Immature natural killer cell (primary cell): ENCODE measurements around the gene OR6C70. TPM values are rescaled to one million over a fixed set of nuclear protein-coding genes. Genes with fewer than 3 reads are reported as not detected.
"Not testable (repeated sequence)": the region's sequence is repeated elsewhere in the genome, so short reads cannot be mapped to it uniquely, and the experiment has no call there.

Experiments
- DNase-seq, 3 donors: peaks; one replicate each; pipeline ENCODE4 v3.0.0; 2022; ENCODE audit warnings: mixed read lengths in 1 of 3
- H3K27ac Mint-ChIP-seq, 6 donors: one replicate each; pipeline ENCODE4 v1.8.0; 2020; ENCODE audit warnings: mixed read lengths in 6 of 6, mild to moderate bottlenecking in 5 of 6, inconsistent platforms in 4 of 6, moderate library complexity in 3 of 6
- H3K27me3 Mint-ChIP-seq, 3 donors: one replicate each; pipeline ENCODE4 v1.8.0; 2020 to 2021; ENCODE audit warnings: low read depth in 3 of 3, mild to moderate bottlenecking in 3 of 3, mixed read lengths in 3 of 3, moderate library complexity in 3 of 3, inconsistent platforms in 1 of 3
- H3K36me3 Mint-ChIP-seq, 3 donors: one replicate each; pipeline ENCODE4 v1.8.0; 2020; ENCODE audit warnings: mixed read lengths in 3 of 3, inconsistent platforms in 2 of 3, mild to moderate bottlenecking in 2 of 3
- H3K4me1 Mint-ChIP-seq, 2 donors: one replicate each; pipeline ENCODE4 v1.8.0; 2020; ENCODE audit warnings: inconsistent platforms in 2 of 2, mild to moderate bottlenecking in 2 of 2, mixed read lengths in 2 of 2, moderate library complexity in 1 of 2
- H3K4me3 Mint-ChIP-seq, 5 donors: one replicate each; pipeline ENCODE4 v1.8.0; 2020; ENCODE audit warnings: mild to moderate bottlenecking in 5 of 5, mixed read lengths in 5 of 5, inconsistent platforms in 3 of 5, moderate library complexity in 3 of 5
- H3K9me3 Mint-ChIP-seq, 6 donors: one replicate each; pipeline ENCODE4 v1.8.0; 2020; ENCODE audit warnings: mild to moderate bottlenecking in 6 of 6, mixed read lengths in 6 of 6, inconsistent platforms in 4 of 6, moderate library complexity in 3 of 6
- polyA plus RNA-seq, 3 donors: library from polyadenylated mRNA; unstranded; fragments of 300-500 nt; fragmentation: Illumina TruSeq; gene quantifications; one replicate each; pipeline ENCODE4 v1.2.3, GENCODE V29; 2021

The OR6C70 gene
- polyA plus RNA-seq, 3 donors from 2014 or later, result not detected

DNA sequence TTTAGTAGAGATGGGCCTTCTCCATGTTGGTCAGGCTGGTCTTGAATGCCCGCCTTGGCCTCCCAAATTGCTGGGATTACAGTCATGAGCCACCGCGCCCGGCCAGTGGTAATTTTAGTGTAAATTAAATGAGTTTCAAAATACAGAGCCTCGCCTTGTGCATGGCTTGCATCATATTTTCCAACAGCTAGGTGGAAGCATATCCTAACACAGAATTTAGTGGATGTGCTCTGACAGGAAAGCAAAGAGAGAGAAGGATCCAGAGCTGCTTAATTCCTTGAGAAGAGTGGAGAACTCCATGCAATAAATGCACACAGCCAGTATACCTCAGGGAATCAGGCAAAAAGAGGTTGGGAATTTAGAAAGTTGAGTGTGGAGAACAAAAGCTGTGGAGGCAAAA lies 23.6 kb downstream of the OR6C70 start:
- Mint-ChIP-seq H3K4me1 (no peaks in the 10 kb centered on the region), H3K4me3 (no peak overlapping the region), H3K36me3 (no peaks in the 10 kb centered on the region), H3K9me3 (peaks cover 0 to 13% (median 9%) of the 10 kb centered on the region in 6 donors), H3K27me3 (peaks cover 0 to 12% (median 2%) of the 10 kb centered on the region in 3 donors), H3K27ac (no peak overlapping the region)
- DNase-seq, result no peak

- Mint-ChIP-seq H3K4me1 (no peaks in the 10 kb centered on the region), H3K36me3 (peaks cover 0 to 3% (median 0%) of the 10 kb centered on the region in 3 donors), H3K27me3 (peaks cover 0 to 12% (median 4%) of the 10 kb centered on the region in 3 donors), H3K4me3 (no peak overlapping the region), H3K9me3 (peaks cover 6 to 23% (median 14%) of the 10 kb centered on the region in 6 donors), H3K27ac (no peak overlapping the region)
- no peak for DNase-seq
Measured at GRCh38 chr12:55445357-55445756, 24.6 kb downstream of the OR6C70 start.

DNA sequence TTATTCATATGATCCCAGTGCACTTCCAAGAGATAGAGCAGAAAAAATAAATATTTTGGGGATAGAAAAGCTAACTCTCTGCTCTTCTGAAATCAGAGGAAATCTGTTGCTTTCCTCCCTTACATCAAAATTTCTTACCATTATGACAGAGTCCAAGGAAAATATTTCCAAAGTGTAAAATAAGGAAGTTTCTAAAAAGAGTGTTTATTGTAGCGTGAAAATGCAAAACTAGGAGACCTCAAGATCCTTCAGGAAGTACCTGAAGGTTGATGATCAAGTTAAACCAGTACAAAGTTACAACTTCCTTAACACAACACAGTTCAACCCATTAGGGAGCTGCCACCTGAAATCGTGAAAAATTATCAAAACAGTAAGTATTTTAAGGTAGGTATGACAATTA lies 26.2 kb downstream of the OR6C70 start, which contains the start of gene OR6C2:
OR6C2 (plus strand) TSS at position 301 of the 400 bp plus-strand sequence. CDS start 8,138 bp downstream, outside the sequence.
- H3K9me3 Mint-ChIP-seq, result peaks cover 6 to 35% (median 19%) of the 10 kb centered on the region in 6 donors
- peaks cover 0 to 12% (median 4%) of the 10 kb centered on the region in 3 donors for H3K27me3 Mint-ChIP-seq
- peaks cover 0 to 3% (median 0%) of the 10 kb centered on the region in 3 donors for H3K36me3 Mint-ChIP-seq
- H3K4me1 Mint-ChIP-seq, result no peaks in the 10 kb centered on the region
- H3K4me3 Mint-ChIP-seq, result no peak within 1 kb of the TSS
- no peak within 1 kb of the TSS for H3K27ac Mint-ChIP-seq
- no peak for DNase-seq

DNA sequence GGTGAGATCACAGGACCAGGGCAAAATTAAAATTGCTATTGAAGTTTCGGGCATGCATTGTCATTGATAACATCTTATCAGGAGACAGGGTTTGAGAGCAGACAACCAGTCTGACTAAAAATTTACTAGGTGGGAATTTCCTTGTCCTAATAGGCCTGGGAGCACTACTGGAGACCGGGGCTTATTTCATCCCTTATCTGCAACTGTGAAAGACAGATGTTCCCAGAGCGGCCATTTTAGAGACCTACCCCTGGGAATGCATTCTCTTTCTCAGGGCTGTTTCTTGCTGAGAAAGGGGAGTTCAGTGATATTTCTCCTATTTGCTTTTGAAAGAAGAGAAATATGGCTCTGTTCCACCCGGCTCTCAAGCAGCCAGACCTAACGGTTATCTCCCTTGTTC lies 28.7 kb downstream of the OR6C70 start:
- H3K9me3 Mint-ChIP-seq, result peaks cover 6 to 35% (median 20%) of the 10 kb centered on the region in 6 donors
- H3K4me1 Mint-ChIP-seq, DNase-seq, H3K27me3 Mint-ChIP-seq, H3K27ac Mint-ChIP-seq, H3K4me3 Mint-ChIP-seq, H3K36me3 Mint-ChIP-seq: not testable (repeated sequence)

DNA sequence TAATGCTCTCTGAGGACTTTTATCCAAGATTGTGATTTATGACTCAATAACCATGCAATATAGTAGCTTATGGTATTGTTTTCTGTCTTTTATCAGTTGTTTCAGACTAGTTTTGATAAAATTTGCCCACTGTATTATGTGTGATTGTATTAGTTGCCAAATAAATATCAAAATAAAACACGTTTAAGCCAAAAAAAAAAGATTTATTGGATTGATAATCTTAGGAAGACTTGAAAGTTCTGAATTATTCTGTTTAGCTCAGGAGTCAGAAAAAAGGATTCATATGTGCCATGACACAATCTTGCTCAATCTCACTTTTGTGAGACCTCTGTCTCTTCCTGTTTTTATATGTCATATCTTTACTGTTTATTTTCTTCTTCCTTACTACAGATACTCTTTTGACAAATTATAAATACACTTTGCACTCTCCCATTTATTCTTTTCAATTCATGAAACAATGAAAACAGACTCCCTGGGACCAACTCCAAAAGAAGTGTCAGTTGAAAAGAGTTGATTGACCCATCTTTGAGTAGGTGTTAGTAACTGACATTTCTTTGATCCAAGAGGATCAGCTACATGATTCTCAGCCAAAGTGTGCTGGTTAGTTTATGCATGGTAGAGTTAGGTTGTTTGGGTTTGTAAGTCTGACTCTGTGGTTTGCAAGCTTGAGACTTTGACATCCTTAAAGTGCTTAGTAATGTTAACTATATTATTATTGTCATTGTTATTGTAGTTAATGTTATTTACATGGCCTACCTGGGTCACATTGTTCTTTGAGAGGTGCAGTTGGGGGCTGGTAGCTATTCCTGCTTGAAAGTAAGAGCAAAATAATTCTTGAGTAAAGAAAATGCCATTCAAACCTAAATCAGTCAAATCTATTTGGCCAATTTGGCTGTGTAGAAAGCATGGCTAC lies 41.4 kb downstream of the OR6C70 start:
- peaks cover 0 to 2% (median 0%) of the 10 kb centered on the region in 6 donors for H3K9me3 Mint-ChIP-seq

GRCh38 chr12:55425954-55426353 lies 44.0 kb downstream of the OR6C70 start, which contains the start of gene OR6C76:
Gene OR6C76, plus strand, starts transcription at chr12:55426254. Its CDS starts 0 bp downstream, at chr12:55426254.
- H3K4me3 Mint-ChIP-seq, result no peak within 1 kb of the TSS
- H3K36me3 Mint-ChIP-seq, result no peaks in the 10 kb centered on the region
- peaks cover 0 to 2% (median 0%) of the 10 kb centered on the region in 6 donors for H3K9me3 Mint-ChIP-seq
- no peak for DNase-seq
- H3K27me3 Mint-ChIP-seq, result peaks cover 0 to 6% (median 2%) of the 10 kb centered on the region in 3 donors
- H3K4me1 Mint-ChIP-seq, result no peaks in the 10 kb centered on the region
- no peak within 1 kb of the TSS for H3K27ac Mint-ChIP-seq

More for the DNA sequence above, 41.4 kb downstream of the OR6C70 start:
- H3K4me3 Mint-ChIP-seq, result no peak overlapping the region
- DNase-seq, result no peak
- no peaks in the 10 kb centered on the region for H3K36me3 Mint-ChIP-seq
- no peaks in the 10 kb centered on the region for H3K4me1 Mint-ChIP-seq
- H3K27me3 Mint-ChIP-seq, result peaks cover 0 to 4% (median 3%) of the 10 kb centered on the region in 3 donors
- H3K27ac Mint-ChIP-seq, result no peak overlapping the region

- Mint-ChIP-seq H3K4me1 (peaks cover under 1 to 3% of the 10 kb centered on the region in 2 donors), H3K36me3 (no peaks in the 10 kb centered on the region), H3K4me3 (no peak overlapping the region), H3K27me3 (peaks cover 0 to 14% (median 0%) of the 10 kb centered on the region in 3 donors), H3K27ac (no peak overlapping the region), H3K9me3 (no peaks in the 10 kb centered on the region)
- no peak for DNase-seq
Measured at GRCh38 chr12:55420307-55420962, 49.5 kb downstream of the OR6C70 start.

Other genes with a start within 250 kb of the OR6C70 start
- gene OR10A7, start 249.1 kb downstream of the OR6C70 start, polyA plus RNA-seq, result not detected
- gene OR6C74, start 225.5 kb downstream of the OR6C70 start, polyA plus RNA-seq, result not detected
- gene OR6C6, start 173.6 kb downstream of the OR6C70 start, polyA plus RNA-seq, result not detected
- gene OR6C1, start 155.8 kb downstream of the OR6C70 start, polyA plus RNA-seq, result not detected
- not detected for gene OR6C3, start 139.4 kb downstream of the OR6C70 start, polyA plus RNA-seq
- gene OR6C75, start 107.2 kb downstream of the OR6C70 start, polyA plus RNA-seq, result not detected
- gene OR6C65, start 69.6 kb downstream of the OR6C70 start, polyA plus RNA-seq, result not detected
- not detected for gene OR6C76, start 43.9 kb downstream of the OR6C70 start, polyA plus RNA-seq
- gene OR6C2, start 26.1 kb downstream of the OR6C70 start, polyA plus RNA-seq, result not detected
- not detected for gene OR6C68, start 22.2 kb upstream of the OR6C70 start, polyA plus RNA-seq
- not detected for gene OR6C4, start 79.5 kb upstream of the OR6C70 start, polyA plus RNA-seq
- not detected for gene OR2AP1, start 102.3 kb upstream of the OR6C70 start, polyA plus RNA-seq
- not detected for gene OR10P1, start 166.8 kb upstream of the OR6C70 start, polyA plus RNA-seq
- gene ITGA7, start 237.8 kb upstream of the OR6C70 start, polyA plus RNA-seq, result under 1 TPM in 1 of 3 donors, not detected in 2; 0.31 TPM
- gene BLOC1S1, start 245.9 kb upstream of the OR6C70 start, polyA plus RNA-seq, result 100 to 1,000 TPM; 108 to 198 (median 127) TPM